ENCODE measurements around the gene PARD3. TPM values are rescaled to one million over a fixed set of nuclear protein-coding genes. Genes with fewer than 3 reads are reported as not detected.
A peak's percentile ranks its signal among the peaks of the same experiment; 100 is the strongest.
"Not testable (repeated sequence)": the region's sequence is repeated elsewhere in the genome, so short reads cannot be mapped to it uniquely, and the experiment has no call there.

Gene PARD3
- total RNA-seq, 1 experiment from 2014 or later: 24.3 TPM

GRCh38 chr10:34469446-34469845 lies 345.6 kb downstream of the PARD3 start:
- DNase-seq (ENCODE audit: low spot score): no peak

- no peak for DNase-seq (ENCODE audit: low spot score)
Observed at GRCh38 chr10:34467902-34468301, 347.2 kb downstream of the PARD3 start.

- DNase-seq (ENCODE audit: low spot score): no peak
Observed at GRCh38 chr10:34467364-34467763, 347.7 kb downstream of the PARD3 start.

- no peak for DNase-seq (ENCODE audit: low spot score)
Observed at GRCh38 chr10:34465678-34466077, 349.4 kb downstream of the PARD3 start.

- no peak for DNase-seq (ENCODE audit: low spot score)
Observed at GRCh38 chr10:34464591-34464990, 350.5 kb downstream of the PARD3 start.

GRCh38 chr10:34464000-34464399 lies 351.1 kb downstream of the PARD3 start:
- no peak for DNase-seq (ENCODE audit: low spot score)

GRCh38 chr10:34462993-34463392 lies 352.1 kb downstream of the PARD3 start:
- DNase-seq (ENCODE audit: low spot score): no peak

- no peak for DNase-seq (ENCODE audit: low spot score)
Observed at GRCh38 chr10:34462056-34462455, 353.0 kb downstream of the PARD3 start.

- no peak for DNase-seq (ENCODE audit: low spot score)
Observed at GRCh38 chr10:34454590-34455261, 360.4 kb downstream of the PARD3 start.

- no peak for DNase-seq (ENCODE audit: low spot score)
Observed at GRCh38 chr10:34449836-34450235, 365.3 kb downstream of the PARD3 start.

GRCh38 chr10:34446049-34446448 lies 369.0 kb downstream of the PARD3 start:
- peak; percentile 12 for DNase-seq (ENCODE audit: low spot score)

GRCh38 chr10:34444223-34445183 lies 370.6 kb downstream of the PARD3 start:
- DNase-seq (ENCODE audit: low spot score): no peak

GRCh38 chr10:34439386-34439785 lies 375.7 kb downstream of the PARD3 start:
- not testable (repeated sequence) for DNase-seq (ENCODE audit: low spot score)

GRCh38 chr10:34438741-34439140 lies 376.4 kb downstream of the PARD3 start:
- DNase-seq (ENCODE audit: low spot score): no peak

- DNase-seq (ENCODE audit: low spot score): no peak
Observed at GRCh38 chr10:34437906-34438305, 377.2 kb downstream of the PARD3 start.

GRCh38 chr10:34434119-34434594 lies 380.9 kb downstream of the PARD3 start:
- no peak for DNase-seq (ENCODE audit: low spot score)

- no peak for DNase-seq (ENCODE audit: low spot score)
Observed at GRCh38 chr10:34433241-34434076, 381.6 kb downstream of the PARD3 start.

GRCh38 chr10:34432589-34432988 lies 382.5 kb downstream of the PARD3 start:
- no peak for DNase-seq (ENCODE audit: low spot score)

- DNase-seq (ENCODE audit: low spot score): no peak
Observed at GRCh38 chr10:34430685-34431084, 384.4 kb downstream of the PARD3 start.

GRCh38 chr10:34428501-34428900 lies 386.6 kb downstream of the PARD3 start:
- no peak for DNase-seq (ENCODE audit: low spot score)

GRCh38 chr10:34427911-34428216 lies 387.2 kb downstream of the PARD3 start:
- DNase-seq (ENCODE audit: low spot score): no peak

Data from HT-29 (cell line).